CD14-positive monocyte (primary cell): ENCODE measurements around the gene PLG. TPM values are rescaled to one million over a fixed set of nuclear protein-coding genes. Genes with fewer than 3 reads are reported as not detected.

Source experiments
- DNase-seq, 3 donors: peaks; one replicate each; pipeline ENCODE4 v3.0.0-alpha.2; 2011 to 2022
- H2AFZ ChIP-seq: 2 replicates; pipeline ENCODE4 v1.6.0; 2012; ENCODE audit warnings: mild to moderate bottlenecking, low read depth, low read length, inconsistent platforms; ENCODE audit not compliant: insufficient read depth, poor library complexity, severe bottlenecking
- H3K27ac ChIP-seq, 2 donors: 1 replicate in 1 of 2; 2 replicates in 1 of 2; pipeline ENCODE4 v1.5.1; 2012 to 2013; ENCODE audit warnings: low read length in 2 of 2, control low read depth in 1 of 2, inconsistent platforms in 1 of 2, low read depth in 1 of 2, mild to moderate bottlenecking in 1 of 2
- H3K27me3 ChIP-seq, 2 donors: one replicate each; pipeline versions ENCODE4 v1.6.0 to v1.6.1; 2011 to 2013; ENCODE audit warnings: low read length in 2 of 2; ENCODE audit not compliant: control insufficient read depth in 2 of 2, insufficient read depth in 2 of 2
- H3K36me3 ChIP-seq, 2 donors: replicated peaks in 1 of 2; 1 replicate in 1 of 2; 2 replicates in 1 of 2; pipeline versions ENCODE4 v1.5.1 to v1.6.1; 2012 to 2013; ENCODE audit warnings: low read length in 2 of 2, control low read depth in 1 of 2, inconsistent platforms in 1 of 2, mild to moderate bottlenecking in 1 of 2; ENCODE audit not compliant: insufficient read depth in 2 of 2, control insufficient read depth in 1 of 2
- H3K4me1 ChIP-seq, 2 donors: 1 replicate in 1 of 2; 2 replicates in 1 of 2; pipeline versions ENCODE4 v1.5.1 to v1.6.1; 2012 to 2013; ENCODE audit warnings: low read length in 2 of 2, control low read depth in 1 of 2, inconsistent platforms in 1 of 2, mild to moderate bottlenecking in 1 of 2, moderate library complexity in 1 of 2; ENCODE audit not compliant: insufficient read depth in 2 of 2, control insufficient read depth in 1 of 2
- H3K4me2 ChIP-seq: replicated peaks from 2 replicates; pipeline ENCODE3; 2012; ENCODE audit warnings: low read length, moderate library complexity, mild to moderate bottlenecking; ENCODE audit not compliant: poor library complexity, severe bottlenecking; ENCODE audit errors: extremely low read depth
- H3K4me3 ChIP-seq, 3 experiments: fragments of 200-600 bp in 1 of 3; sonication (generic) in 1 of 3; replicated peaks in 1 of 3; 1 replicate in 2 of 3; 2 replicates in 1 of 3; pipeline ENCODE4 v1.5.1; 2011 to 2013; ENCODE audit warnings: low read length in 3 of 3, mild to moderate bottlenecking in 3 of 3, control low read depth in 2 of 3, low read depth in 2 of 3, inconsistent platforms in 1 of 3, moderate library complexity in 1 of 3
- H3K79me2 ChIP-seq: 2 replicates; pipeline ENCODE4 v1.6.0; 2012; ENCODE audit warnings: mild to moderate bottlenecking, control low read depth, inconsistent platforms, low read length, moderate library complexity; ENCODE audit not compliant: insufficient read depth
- H3K9ac ChIP-seq: 2 replicates; pipeline ENCODE4 v1.6.0; 2017; ENCODE audit warnings: low read length, mild to moderate bottlenecking; ENCODE audit not compliant: insufficient read depth, poor library complexity, severe bottlenecking
- H3K9me3 ChIP-seq, 2 donors: replicated peaks in 1 of 2; 1 replicate in 1 of 2; 2 replicates in 1 of 2; pipeline versions ENCODE4 v1.5.1 to v1.6.1; 2012 to 2013; ENCODE audit warnings: low read length in 2 of 2, control low read depth in 1 of 2; ENCODE audit not compliant: control insufficient read depth in 1 of 2, insufficient read depth in 1 of 2
- H4K20me1 ChIP-seq: 2 replicates; pipeline ENCODE4 v1.6.0; 2012; ENCODE audit warnings: mild to moderate bottlenecking, low read length, control low read depth, moderate library complexity; ENCODE audit not compliant: insufficient read depth
- H3K27ac Mint-ChIP-seq, 7 donors: one replicate each; pipeline ENCODE4 v1.8.0; 2020; ENCODE audit warnings: mild to moderate bottlenecking in 7 of 7, mixed read lengths in 7 of 7, moderate library complexity in 6 of 7, inconsistent platforms in 2 of 7
- H3K27me3 Mint-ChIP-seq, 3 donors: one replicate each; pipeline ENCODE4 v1.8.0; 2021 to 2022; ENCODE audit warnings: low read depth in 3 of 3, mild to moderate bottlenecking in 3 of 3, mixed read lengths in 3 of 3, moderate library complexity in 3 of 3, inconsistent platforms in 1 of 3
- H3K36me3 Mint-ChIP-seq, 2 donors: one replicate each; pipeline ENCODE4 v1.8.0; 2020; ENCODE audit warnings: mixed read lengths in 2 of 2, inconsistent platforms in 1 of 2, mild to moderate bottlenecking in 1 of 2
- H3K4me1 Mint-ChIP-seq: one replicate; pipeline ENCODE4 v1.8.0; 2020; ENCODE audit warnings: mild to moderate bottlenecking, mixed read lengths
- H3K4me3 Mint-ChIP-seq, 2 donors: one replicate each; pipeline ENCODE4 v1.8.0; 2020; ENCODE audit warnings: mild to moderate bottlenecking in 2 of 2, mixed read lengths in 2 of 2, moderate library complexity in 1 of 2
- H3K9me3 Mint-ChIP-seq, 7 donors: one replicate each; pipeline ENCODE4 v1.8.0; 2020 to 2022; ENCODE audit warnings: mixed read lengths in 7 of 7, mild to moderate bottlenecking in 6 of 7, moderate library complexity in 6 of 7, inconsistent platforms in 2 of 7
- WGBS: methylation state at CpG from one replicate; pipeline ENCODE4 v1.1.5; 2013; ENCODE audit warnings: missing lambda C conversion rate; ENCODE audit not compliant: insufficient coverage; 5-methylcytosine and 5-hydroxymethylcytosine counted together
- intact Hi-C, 2 donors: fragments of 100-400 bp; cut with micrococcal nuclease; formaldehyde crosslinking; loops; one replicate each; pipeline versions ENCODE4 v1.15.0 to v1.15.1; 2023
- polyA plus RNA-seq, 3 donors: library from polyadenylated mRNA; depleted of rRNA in 1 of 3; unstranded in 2 of 3; stranded (reverse) in 1 of 3; fragments of 300-500 nt in 2 of 3; fragments of >200 nt in 1 of 3; fragmentation: Illumina TruSeq in 2 of 3; gene quantifications; 1 replicate in 2 of 3; 2 replicates in 1 of 3; pipeline ENCODE4 v1.2.3, GENCODE V29; 2012 to 2021
- TF ChIP-seq, protein P1 (sequence below): fragments of 200-600 bp; IDR thresholded peaks from one replicate; pipeline ENCODE4 v1.8.0; 2022; ENCODE audit warnings: antibody characterized with exemption, mild to moderate bottlenecking

Gene PLG
- polyA plus RNA-seq, 3 donors: not detected

DNA sequence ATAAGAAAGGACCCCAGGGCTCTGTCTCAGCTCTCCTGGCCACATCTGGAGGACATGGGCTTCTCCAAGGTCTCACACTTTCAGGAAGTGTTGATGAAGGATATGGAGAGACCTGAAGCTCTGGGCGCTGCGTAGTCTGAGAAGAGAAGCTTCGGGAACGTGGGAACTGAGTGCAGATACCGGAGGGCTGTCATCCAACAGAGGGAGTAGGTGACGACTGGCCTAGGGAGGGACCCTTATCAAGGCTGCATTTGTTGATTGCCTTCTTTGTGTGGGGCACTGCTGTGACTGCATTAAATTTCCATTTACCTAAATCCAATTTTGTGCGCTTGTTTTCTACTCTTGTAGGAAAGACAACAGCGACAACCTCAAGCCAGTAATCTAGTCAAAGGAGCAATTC, 63.4 kb downstream of the PLG start:
- no peak for DNase-seq
- Histone ChIP-seq H3K36me3 (no peaks in the 10 kb centered on the region), H2AFZ (no peak overlapping the region), H3K79me2 (no peaks in the 10 kb centered on the region), H3K4me3 (no peak overlapping the region), H3K4me2 (no peak overlapping the region), H3K4me1 (no peaks in the 10 kb centered on the region), H3K27me3 (peaks cover 7 to 21% of the 10 kb centered on the region in 2 donors), H3K9me3 (peaks cover 0 to 4% of the 10 kb centered on the region in 2 donors), H4K20me1 (no peaks in the 10 kb centered on the region), H3K27ac (no peak overlapping the region), H3K9ac (no peak overlapping the region)
- intact Hi-C loops: no loop called here
- 95% methylated on average over 8 of the region's 8 CpGs for WGBS
- Mint-ChIP-seq H3K27me3 (peaks cover 15 to 21% (median 19%) of the 10 kb centered on the region in 3 donors), H3K9me3 (peaks cover 3 to 13% (median 8%) of the 10 kb centered on the region in 7 donors), H3K4me3 (no peak overlapping the region), H3K36me3 (no peaks in the 10 kb centered on the region), H3K27ac (no peak overlapping the region), H3K4me1 (peaks cover 3% of the 10 kb centered on the region)
- TF ChIP-seq, protein P1, sequence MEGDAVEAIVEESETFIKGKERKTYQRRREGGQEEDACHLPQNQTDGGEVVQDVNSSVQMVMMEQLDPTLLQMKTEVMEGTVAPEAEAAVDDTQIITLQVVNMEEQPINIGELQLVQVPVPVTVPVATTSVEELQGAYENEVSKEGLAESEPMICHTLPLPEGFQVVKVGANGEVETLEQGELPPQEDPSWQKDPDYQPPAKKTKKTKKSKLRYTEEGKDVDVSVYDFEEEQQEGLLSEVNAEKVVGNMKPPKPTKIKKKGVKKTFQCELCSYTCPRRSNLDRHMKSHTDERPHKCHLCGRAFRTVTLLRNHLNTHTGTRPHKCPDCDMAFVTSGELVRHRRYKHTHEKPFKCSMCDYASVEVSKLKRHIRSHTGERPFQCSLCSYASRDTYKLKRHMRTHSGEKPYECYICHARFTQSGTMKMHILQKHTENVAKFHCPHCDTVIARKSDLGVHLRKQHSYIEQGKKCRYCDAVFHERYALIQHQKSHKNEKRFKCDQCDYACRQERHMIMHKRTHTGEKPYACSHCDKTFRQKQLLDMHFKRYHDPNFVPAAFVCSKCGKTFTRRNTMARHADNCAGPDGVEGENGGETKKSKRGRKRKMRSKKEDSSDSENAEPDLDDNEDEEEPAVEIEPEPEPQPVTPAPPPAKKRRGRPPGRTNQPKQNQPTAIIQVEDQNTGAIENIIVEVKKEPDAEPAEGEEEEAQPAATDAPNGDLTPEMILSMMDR: no peak

- H3K9ac ChIP-seq: no peak overlapping the region
- no peak overlapping the region for H3K27ac ChIP-seq
- TF ChIP-seq, protein P1: no peak
- H3K4me3 ChIP-seq: no peak overlapping the region
- H3K36me3 Mint-ChIP-seq: no peaks in the 10 kb centered on the region
- H3K27me3 Mint-ChIP-seq: peaks cover 15 to 23% (median 19%) of the 10 kb centered on the region in 3 donors
- no peaks in the 10 kb centered on the region for H4K20me1 ChIP-seq
- H3K4me3 Mint-ChIP-seq: peak overlapping the region in 1 of 2 donors; percentile 4
- no peaks in the 10 kb centered on the region for H3K4me1 ChIP-seq
- WGBS: 27% methylated on average over 7 of the region's 7 CpGs
- H3K4me2 ChIP-seq: no peak overlapping the region
- no peaks in the 10 kb centered on the region for H3K79me2 ChIP-seq
- intact Hi-C loops: no loop called here
- peaks cover 0 to 4% of the 10 kb centered on the region in 2 donors for H3K9me3 ChIP-seq
- H3K36me3 ChIP-seq: no peaks in the 10 kb centered on the region
- H3K4me1 Mint-ChIP-seq: peaks cover 3% of the 10 kb centered on the region
- H3K27me3 ChIP-seq: peaks cover 7 to 21% of the 10 kb centered on the region in 2 donors
- H2AFZ ChIP-seq: no peak overlapping the region
- H3K27ac Mint-ChIP-seq: no peak overlapping the region
- H3K9me3 Mint-ChIP-seq: peaks cover 3 to 10% (median 8%) of the 10 kb centered on the region in 7 donors
- DNase-seq: no peak
These were observed 64.6 kb downstream of the PLG start for GRCh38 chr6:160766657-160766988.
